ENCODE results near the gene DECR2. TPM values are rescaled to one million over a fixed set of nuclear protein-coding genes. Genes with fewer than 3 reads are reported as not detected.

The DECR2 gene
- total and polyA plus RNA-seq, 8 donors: 5.8 to 149 (median 21.7) TPM

- no peaks in the 10 kb centered on the region for H3K9me3 ChIP-seq
- peak overlapping the region in 1 of 4 donors; percentile 3 for H3K4me3 ChIP-seq
- WGBS, 5 donors: 56 to 71% (median 59%) methylated on average over 13 to 14 of the region's 14 CpGs
- TF ChIP-seq EP300 (IDR thresholded peaks at IDR 0.05) (no peak), CTCF (IDR thresholded peaks at IDR 0.05) (no peak), POLR2A (IDR thresholded peaks at IDR 0.05) (no peak), POLR2AphosphoS5 (IDR thresholded peaks at IDR 0.05) (no peak)
- H3K27me3 ChIP-seq: no peaks in the 10 kb centered on the region
- peak overlapping the region; percentile 81 to 97 (median 89) for H3K27ac ChIP-seq
- intact Hi-C loops (cut with DNase I; ENCODE audit: low total_unique reads): no loop called here
- peaks cover 37 to 46% (median 43%) of the 10 kb centered on the region in 4 donors for H3K4me1 ChIP-seq
- H3K36me3 ChIP-seq: peaks cover 32 to 41% (median 40%) of the 10 kb centered on the region in 4 donors
- no peak for DNase-seq
Observed at GRCh38 chr16:378821-379182, 22.9 kb upstream of the DECR2 start.

- Histone ChIP-seq H3K27me3 (no peaks in the 10 kb centered on the region), H3K27ac (peak overlapping the region; percentile 81 to 97 (median 89)), H3K36me3 (peaks cover 27 to 36% (median 34%) of the 10 kb centered on the region in 4 donors), H3K9me3 (no peaks in the 10 kb centered on the region), H3K4me3 (peak overlapping the region in 2 of 4 donors; percentile 89 to 99), H3K4me1 (peaks cover 42 to 51% (median 49%) of the 10 kb centered on the region in 4 donors)
- TF ChIP-seq POLR2AphosphoS5 (IDR thresholded peaks at IDR 0.05) (peak in 2 of 3 donors; percentile 58 to 68), POLR2A (IDR thresholded peaks at IDR 0.05) (no peak)
- intact Hi-C loops (cut with DNase I; ENCODE audit: low total_unique reads): no loop called here
- 35 to 64% (median 47%) methylated on average over 11 to 16 of the region's 16 CpGs for WGBS, 5 donors
- peak; percentile 93 to 95 for DNase-seq
Observed at GRCh38 chr16:379183-379960, 22.3 kb upstream of the DECR2 start.

- Histone ChIP-seq H3K36me3 (peaks cover 19 to 28% (median 26%) of the 10 kb centered on the region in 4 donors), H3K27ac (peak overlapping the region; percentile 86 to 97 (median 89)), H3K4me1 (peaks cover 42 to 57% (median 52%) of the 10 kb centered on the region in 4 donors), H3K27me3 (no peaks in the 10 kb centered on the region), H3K4me3 (peak overlapping the region; percentile 69 to 99 (median 92)), H3K9me3 (no peaks in the 10 kb centered on the region)
- DNase-seq: no peak
- WGBS, 5 donors: 50 to 66% (median 62%) methylated on average over 24 to 27 of the region's 27 CpGs
- intact Hi-C loops (cut with DNase I; ENCODE audit: low total_unique reads): no loop called here
- TF ChIP-seq EP300 (IDR thresholded peaks at IDR 0.05) (no peak), POLR2A (IDR thresholded peaks at IDR 0.05) (no peak), CTCF (IDR thresholded peaks at IDR 0.05) (no peak), POLR2AphosphoS5 (IDR thresholded peaks at IDR 0.05) (no peak)
Observed at GRCh38 chr16:379961-380761, 21.5 kb upstream of the DECR2 start.

- Histone ChIP-seq H3K4me1 (peaks cover 42 to 57% (median 52%) of the 10 kb centered on the region in 4 donors), H3K27me3 (no peaks in the 10 kb centered on the region), H3K4me3 (peak overlapping the region; percentile 69 to 99 (median 92)), H3K27ac (peak overlapping the region; percentile 82 to 97 (median 89)), H3K36me3 (peaks cover 17 to 22% (median 21%) of the 10 kb centered on the region in 4 donors), H3K9me3 (no peaks in the 10 kb centered on the region)
- TF ChIP-seq CTCF (IDR thresholded peaks at IDR 0.05): no peak
- TF ChIP-seq POLR2AphosphoS5 (IDR thresholded peaks at IDR 0.05): no peak
- no peak for TF ChIP-seq EP300 (IDR thresholded peaks at IDR 0.05)
- TF ChIP-seq POLR2A (IDR thresholded peaks at IDR 0.05): no peak
- WGBS, 5 donors: 1 to 10% (median 9%) methylated on average over 11 to 12 of the region's 12 CpGs
- intact Hi-C loops (cut with DNase I; ENCODE audit: low total_unique reads): no loop called here
- no peak for DNase-seq
Observed at GRCh38 chr16:380762-381011, 21.0 kb upstream of the DECR2 start.

Data from stomach (tissue), 9 donors.